Left lobe of liver (tissue), 2 donors: ENCODE measurements around the gene OTX2. TPM values are rescaled to one million over a fixed set of nuclear protein-coding genes. Genes with fewer than 3 reads are reported as not detected.

Source experiments
- ATAC-seq: fragments of 200-7000 bp; cut with Tn5 transposase; one replicate; pipeline ENCODE4 v1.9.1; 2020; ENCODE audit warnings: mild to moderate bottlenecking, moderate library complexity
- DNase-seq: peaks from one replicate; pipeline ENCODE4 v3.0.0-alpha.2; 2020; ENCODE audit warnings: low spot score
- total RNA-seq: library from RNA; stranded (reverse); gene quantifications from one replicate; pipeline ENCODE4 v1.2.1, GENCODE V29; 2021
- donor health status: DM: no; HTN: no; CAD: no; lungs with moderate emphysema.
- donor health status: DM: no; HTN: yes; CAD: no.

OTX2 gene
- total RNA-seq, 1 donor from 2014 or later, result not detected

DNA sequence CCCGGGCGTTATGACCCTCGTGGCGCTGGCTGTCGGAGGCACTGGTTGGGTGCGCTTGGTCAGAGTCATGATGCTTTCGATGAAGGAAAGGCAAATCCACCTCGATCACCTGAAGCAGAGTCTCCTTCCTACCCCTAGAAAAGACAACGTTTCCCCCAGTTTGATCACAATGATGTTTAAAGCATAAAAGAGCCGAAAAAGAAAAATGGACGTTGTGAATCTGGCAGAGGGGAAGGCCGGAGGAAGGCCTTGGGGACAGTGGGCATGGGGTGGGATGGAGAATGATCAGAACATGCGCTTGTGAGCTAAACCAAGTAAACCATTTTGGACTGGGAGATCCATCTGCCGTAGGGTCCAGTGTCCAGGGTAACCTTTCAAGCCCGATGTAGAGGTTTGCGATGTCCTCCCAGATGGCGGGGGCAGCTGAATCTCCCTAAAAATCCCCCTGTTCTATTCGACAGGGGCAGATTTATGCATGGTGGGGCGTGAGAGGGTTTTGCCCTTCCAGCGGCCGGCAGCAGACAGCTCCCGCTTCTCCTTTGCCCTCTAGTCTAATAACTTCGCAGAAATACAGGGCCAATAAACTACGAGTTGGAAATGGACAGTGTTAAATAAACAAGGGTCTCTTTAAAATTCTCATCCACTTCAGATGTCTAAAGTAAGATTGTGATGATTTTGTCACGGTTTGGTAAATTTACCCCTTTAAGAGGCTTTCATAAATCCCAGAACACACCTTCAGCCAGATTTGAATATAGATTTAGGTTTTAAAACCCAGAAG, 2.3 kb upstream of the OTX2 start:
- ATAC-seq (no peak), DNase-seq (no peak)

GRCh38 chr14:56811593-56812363, 1.5 kb upstream of the OTX2 start:
- no peak for DNase-seq
- no peak for ATAC-seq

DNA sequence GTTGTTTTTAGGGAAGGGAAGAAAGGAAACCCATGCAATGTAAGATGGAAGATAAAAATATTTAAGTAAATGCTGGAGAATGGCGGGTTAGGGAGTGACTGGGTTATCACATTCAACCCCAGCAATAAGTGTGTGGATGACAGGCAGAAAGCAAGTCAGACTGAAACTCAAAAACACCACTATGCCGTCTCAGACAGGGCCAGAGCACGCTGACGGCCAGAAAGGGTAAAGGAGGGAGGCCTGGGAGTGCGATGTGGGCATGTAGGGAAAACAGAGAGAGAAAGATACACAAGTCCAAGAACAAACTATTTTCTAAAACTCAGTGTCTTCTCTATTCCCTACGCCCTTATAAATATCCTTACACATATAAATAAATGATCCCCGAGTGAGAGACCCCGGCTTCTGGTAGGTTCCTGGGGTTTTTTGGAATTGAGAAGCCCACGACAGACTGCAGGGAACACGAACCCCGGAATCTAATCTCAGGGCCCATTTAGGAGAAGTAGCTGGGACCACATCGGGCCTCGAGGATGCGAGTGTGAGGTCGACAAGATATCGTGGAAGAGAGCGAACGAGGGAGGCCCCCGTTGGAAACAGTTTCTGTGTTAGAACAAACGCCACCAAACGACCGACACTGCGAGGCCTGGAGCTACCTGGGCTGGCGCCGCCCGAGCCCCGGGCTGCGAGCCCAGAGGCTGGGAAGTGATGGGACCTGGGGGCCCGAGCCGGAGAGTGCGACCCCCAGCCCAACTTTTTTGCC, 735 bp upstream of the OTX2 start:
- no peak for DNase-seq

GRCh38 chr14:56809270-56810146, 771 bp downstream of the OTX2 start:
- ATAC-seq (no peak), DNase-seq (no peak)

More for the DNA sequence above, 735 bp upstream of the OTX2 start:
- no peak for ATAC-seq

- DNase-seq, result no peak
- ATAC-seq, result no peak
Measured at GRCh38 chr14:56808383-56809269, 1.7 kb downstream of the OTX2 start.

DNA sequence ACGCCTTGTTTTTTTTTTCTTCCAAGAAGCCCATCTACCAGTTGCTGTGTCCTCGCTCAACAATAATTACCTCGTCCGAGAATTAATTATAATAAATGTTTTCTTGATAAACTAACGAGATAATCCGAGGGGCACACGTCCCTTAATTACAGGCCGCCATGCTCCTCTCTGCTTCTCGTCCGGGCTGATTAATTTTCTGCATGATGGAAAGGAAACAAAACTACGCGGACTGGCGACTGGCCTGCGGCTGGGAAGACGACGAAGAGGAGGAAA, 2.2 kb downstream of the OTX2 start:
- DNase-seq (no peak), ATAC-seq (no peak)

- no peak for ATAC-seq
- DNase-seq, result no peak
Measured at GRCh38 chr14:56807386-56808109, 2.7 kb downstream of the OTX2 start.

DNA sequence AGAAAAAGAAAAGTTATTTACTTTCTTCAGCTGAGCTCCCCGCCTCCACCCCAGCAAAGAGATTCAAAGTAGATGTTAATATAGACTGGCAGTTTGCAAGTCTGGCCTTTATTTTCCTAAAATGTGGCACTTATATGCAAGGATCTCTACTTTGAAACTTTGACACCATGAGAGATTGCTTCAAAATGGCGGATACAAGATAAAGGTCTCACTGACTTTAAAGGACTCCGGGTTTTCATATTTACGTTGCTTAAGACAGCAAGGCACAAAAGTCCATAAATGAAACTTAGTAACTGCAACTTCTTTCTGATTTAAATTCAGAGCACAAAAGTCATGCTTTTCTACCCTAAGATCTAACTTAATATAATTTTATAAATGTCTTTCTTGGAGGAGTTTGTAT, 3.5 kb downstream of the OTX2 start:
- ATAC-seq (no peak), DNase-seq (no peak)

DNA sequence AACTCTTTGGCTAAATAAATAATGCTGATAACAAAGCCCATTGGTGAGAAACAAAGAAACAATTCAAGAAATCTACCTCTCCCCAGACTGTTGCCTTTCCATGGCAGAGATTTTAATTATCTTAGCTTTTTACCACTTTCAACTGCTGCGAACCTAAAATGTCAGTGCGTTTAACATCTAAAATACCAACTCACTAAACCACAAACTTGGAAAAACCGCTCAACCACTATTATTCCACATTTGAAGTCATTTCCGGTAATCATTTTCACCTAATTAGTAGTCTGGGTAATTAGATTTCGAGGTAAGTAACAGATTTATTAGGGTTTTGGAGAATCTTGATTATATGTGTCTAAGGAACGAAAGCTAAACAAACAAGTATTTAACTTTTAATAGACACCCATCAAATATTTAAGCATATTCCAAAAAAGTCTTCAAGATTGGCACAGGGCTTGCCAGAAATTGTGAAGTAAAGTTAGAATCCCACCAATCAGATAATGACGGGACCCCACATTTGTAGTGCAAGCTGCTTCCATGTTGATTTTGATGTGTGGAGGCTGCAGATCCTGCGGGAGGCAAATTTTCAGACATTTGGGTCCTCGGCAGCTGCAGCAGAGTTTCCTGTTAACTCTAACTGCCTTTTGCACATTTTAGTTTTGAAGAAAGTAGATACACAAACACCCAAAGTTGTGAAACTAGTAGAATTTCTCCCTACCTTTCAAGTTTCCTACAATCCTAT, 4.1 kb downstream of the OTX2 start:
- ATAC-seq (no peak), DNase-seq (no peak)

DNA sequence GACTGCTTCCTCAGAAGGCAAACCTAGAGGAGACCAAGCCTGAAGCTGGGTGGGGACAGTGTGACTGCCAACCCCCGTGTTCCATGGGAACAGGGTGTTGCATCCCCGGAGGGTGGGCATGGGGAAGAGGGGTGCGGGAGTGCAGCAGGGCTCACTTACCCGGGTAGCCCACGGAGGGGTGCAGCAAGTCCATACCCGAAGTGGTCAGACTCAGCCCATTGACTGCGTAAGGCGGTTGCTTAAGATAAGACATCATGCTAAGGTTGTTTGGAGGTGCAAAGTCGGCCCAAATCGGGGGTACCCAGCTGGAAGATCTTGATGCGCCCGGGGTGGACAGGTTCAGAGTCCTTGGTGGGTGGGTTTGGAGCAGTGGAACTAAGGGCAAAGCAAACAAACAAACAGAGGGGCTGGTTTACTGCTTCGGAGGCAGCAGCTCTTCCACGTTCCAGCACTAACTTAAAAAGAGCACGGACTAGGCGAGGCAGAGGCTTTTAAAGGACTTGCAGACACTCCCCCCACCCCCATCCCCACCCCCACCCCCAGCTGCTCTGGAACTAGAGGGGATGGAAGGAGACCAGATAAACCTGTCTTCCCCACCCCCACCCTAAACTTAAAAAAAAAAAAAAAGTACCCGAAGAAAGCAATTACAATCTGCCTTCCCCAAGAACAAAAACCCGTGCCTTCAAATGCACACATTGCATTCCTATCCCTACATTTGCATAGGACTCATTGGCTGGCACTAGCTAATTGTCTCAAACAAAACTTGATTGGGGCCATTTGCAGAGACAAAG, 4.9 kb downstream of the OTX2 start:
- ATAC-seq, result no peak
- no peak for DNase-seq

DNA sequence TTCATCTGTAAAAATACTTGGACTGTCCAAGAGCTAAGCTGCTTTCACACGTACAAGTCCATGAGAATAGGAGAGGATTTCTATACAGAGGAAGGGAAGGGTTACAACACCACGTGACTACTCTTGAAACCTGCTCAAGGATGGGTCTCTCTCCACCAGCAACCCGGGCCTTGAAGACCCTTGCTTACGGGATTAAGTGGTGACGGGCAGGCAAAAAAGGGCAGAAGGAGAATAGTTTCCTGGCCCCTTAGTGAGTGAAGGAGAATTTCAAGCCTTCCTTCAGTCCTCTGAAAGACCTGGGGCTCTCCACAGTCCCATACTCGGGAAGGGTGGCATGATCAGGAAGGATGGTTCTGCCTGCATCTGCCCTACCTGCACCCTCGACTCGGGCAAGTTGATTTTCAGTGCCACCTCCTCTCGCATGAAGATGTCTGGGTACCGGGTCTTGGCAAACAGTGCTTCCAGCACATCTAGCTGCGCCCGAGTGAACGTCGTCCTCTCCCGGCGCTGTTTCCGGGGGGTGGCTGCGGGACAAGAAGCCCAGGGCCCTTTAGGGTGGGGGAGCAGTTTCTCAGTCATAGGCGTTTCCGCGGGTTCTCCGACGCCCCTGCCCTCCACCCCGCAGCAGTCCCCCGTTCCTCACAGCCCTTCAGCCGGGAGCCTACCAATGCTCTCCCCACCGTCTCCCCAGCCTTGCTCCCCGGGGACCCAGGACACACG, 6.3 kb downstream of the OTX2 start:
- no peak for ATAC-seq
- DNase-seq, result no peak

- DNase-seq (no peak), ATAC-seq (no peak)
Measured at GRCh38 chr14:56801920-56802319, 8.4 kb downstream of the OTX2 start.

DNA sequence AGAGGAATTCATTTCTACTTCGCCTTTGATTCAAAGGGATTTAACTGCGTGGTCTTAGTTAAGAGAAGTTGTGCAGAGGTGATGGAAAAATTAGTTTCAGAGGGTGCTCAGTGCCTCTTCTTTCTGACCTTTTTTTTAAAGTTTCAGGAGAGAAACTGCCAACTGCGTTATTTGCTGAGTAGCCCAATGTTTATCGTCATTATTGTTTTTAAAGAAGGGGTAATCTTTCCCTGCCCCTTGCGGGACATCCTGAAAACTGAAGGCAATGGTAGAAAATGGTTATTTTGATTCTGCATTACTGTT, 11.0 kb downstream of the OTX2 start:
- ATAC-seq (no peak), DNase-seq (no peak)

DNA sequence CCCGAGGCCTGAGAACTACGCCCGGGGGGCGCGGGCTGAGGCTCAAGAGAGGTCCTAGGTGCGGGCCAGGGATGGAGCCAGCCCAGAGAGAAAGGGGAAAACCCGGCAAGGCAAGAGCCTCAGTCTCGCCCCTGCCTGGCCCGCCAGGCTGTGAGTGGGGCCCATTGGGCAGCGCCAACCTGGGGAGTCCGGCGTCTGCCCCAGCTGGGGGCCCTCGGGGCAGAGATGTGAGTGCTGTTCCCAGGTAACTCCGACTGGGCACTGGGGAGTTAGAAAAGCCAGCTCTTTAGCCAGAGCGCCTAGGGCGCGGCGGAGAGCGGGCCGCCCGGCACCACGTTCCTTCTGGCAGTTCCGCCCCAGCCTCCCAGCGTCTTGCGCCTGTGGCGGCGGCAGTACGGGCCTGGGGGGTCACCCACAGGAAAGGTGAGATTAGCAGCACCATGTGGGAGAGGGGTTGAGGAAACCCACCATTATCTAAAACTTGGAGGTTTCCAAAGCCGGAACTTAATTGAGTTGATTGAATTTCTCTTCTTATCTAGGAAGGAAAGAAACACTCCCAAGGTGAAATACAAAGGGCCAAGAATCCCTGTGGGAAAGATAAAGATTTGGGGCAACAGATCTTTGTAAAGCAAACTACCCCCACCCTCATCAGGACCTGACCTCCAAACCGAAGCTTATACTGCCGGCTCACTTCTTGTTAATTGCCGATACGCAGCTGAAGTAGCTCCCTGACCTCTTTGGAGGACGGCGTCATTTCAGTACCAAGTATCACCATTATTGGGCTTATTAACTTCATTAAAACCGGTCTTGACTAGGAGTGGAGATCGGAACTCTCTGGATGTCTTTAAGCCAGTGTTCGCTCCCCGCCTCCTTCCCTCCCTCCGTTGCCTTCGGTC, 11.6 kb downstream of the OTX2 start:
- ATAC-seq (no peak), DNase-seq (no peak)

GRCh38 chr14:56797569-56798446, 12.5 kb downstream of the OTX2 start:
- ATAC-seq, result peak; percentile 51
- DNase-seq, result no peak
